ENCODE measurements around the gene FOXO3.
"Not testable (repeated sequence)": the region's sequence is repeated elsewhere in the genome, so short reads cannot be mapped to it uniquely, and the experiment has no call there.

Gene FOXO3

DNA sequence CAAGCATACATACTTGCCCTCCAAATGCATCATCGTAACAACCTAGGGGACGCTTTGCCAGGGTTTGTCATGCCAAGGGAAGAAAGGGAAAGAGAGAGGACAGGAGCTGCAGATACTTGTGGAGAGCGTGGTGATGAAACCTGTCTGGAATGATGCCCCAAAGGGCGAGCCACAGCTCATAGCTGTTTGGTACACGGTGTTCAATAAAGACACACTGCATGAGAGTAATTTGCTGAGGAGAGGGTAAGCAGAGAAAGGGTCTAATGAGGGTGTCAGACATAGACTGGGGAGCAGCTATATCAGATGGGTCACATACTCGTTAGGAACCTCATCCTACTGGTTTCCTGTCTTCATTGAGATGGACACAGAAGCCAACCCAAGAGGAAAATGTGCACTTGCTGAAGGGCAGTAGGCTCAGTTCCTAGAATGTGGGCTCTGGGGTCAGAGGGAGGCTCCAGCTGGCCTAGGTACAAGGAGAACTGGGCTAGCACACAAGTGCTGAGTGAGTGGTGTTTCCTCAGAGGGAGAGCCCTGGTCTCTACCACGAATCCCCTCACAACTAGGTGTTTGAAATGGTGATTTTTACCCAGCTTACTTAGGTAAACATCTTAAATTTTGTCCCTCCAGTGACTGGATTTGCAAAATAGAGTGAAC is 5.2 kb upstream of the FOXO3 start:
- no peak for DNase-seq (ENCODE audit: low read depth in 4 of 4, low spot score in 1 of 4)

DNA sequence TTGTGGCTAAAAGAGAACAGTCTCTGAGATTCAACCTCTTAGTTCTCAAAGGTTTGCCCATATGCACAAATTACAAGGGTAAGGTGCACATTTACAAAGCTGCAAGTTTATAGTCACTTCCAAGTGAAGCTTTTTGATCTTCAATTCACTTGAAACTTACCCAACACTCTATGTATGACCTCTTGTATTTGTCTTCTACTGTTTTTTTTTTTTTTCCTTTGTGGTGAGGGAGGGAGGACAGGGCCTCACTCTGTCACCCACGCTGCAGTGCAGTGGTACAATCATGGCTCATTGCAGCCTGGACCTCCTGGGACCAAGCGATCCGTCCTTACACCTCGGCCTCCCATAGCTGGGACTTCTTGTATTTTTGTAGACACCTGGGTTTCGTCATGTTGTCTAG is 4.5 kb upstream of the FOXO3 start:
- no peak for DNase-seq (ENCODE audit: low read depth in 4 of 4, low spot score in 1 of 4)

DNA sequence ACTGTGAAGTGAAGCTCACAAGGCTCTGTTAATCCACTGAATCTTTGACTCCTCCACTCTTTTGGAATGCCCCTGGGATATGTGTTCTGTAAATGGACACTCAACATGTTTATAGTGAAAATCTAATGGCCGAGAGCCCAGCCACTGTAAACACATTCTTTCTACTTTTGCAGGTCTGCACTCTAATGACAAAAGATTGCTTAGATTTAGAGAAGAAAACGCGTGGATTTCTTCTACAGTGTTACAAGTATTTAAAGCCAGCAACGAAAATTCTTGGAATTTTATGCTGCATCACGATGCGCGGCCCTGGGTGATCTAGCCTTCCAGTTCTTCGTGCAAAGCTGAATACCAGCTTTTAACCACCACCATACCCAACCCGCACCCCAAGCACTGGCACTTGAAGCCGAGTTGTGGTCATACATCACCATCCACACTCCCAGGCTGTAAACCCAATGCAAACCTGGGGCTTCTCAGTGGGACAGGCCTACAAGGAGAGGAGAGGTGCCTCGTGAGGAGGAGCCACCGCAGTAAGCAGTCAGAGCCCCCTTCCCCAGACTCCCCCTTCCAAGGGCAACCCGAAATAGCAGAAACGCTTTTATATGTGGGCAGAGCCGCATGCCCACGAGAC is 3.7 kb upstream of the FOXO3 start:
- DNase-seq (ENCODE audit: low read depth in 4 of 4, low spot score in 1 of 4) = no peak

DNA sequence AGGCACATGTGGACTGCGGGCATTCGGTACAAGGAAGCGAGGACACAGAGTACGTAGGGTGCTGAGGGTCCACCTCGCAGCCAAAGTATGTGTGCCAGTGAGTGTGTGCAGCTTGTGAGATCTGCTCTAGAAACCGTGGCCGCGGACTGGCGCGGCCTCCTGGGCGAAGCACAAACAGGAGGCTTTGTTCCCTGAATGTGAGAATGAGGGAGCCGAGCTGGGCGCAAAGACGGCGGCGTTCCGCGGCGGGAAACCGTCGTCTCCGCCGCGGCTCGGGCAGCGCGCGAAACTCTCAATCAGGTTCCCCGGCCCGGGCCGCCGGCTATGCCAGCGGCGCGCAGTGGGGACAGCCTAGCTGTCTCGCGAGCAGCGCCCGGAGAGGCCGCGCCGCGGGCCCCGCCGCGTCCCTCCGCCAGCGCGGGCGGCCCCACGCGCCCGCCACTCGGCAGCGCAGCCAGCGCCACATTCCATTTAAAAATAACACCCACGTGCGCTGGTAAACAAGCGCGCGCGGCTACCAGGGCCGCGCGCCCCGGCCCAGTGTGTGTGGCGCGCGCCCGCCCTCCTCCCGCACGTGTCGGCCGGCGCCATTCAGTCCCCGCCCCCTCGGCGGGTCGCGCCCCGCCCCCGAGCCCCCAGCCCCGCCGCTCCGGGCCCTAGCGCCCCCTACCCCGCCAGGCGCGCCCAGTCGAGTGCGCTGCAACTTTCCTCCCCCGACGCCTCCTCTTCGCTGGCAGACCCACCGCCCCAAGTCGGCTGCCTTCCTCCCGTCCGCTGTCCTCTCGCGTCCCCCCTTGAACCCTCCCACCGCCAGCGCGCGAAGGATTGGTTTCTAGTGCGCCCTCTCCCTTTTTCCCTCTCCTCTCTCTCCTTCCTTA is 3.0 kb upstream of the FOXO3 start:
- peak; percentile 45 to 64 (median 52) for DNase-seq (ENCODE audit: low read depth in 4 of 4, low spot score in 1 of 4)

DNA sequence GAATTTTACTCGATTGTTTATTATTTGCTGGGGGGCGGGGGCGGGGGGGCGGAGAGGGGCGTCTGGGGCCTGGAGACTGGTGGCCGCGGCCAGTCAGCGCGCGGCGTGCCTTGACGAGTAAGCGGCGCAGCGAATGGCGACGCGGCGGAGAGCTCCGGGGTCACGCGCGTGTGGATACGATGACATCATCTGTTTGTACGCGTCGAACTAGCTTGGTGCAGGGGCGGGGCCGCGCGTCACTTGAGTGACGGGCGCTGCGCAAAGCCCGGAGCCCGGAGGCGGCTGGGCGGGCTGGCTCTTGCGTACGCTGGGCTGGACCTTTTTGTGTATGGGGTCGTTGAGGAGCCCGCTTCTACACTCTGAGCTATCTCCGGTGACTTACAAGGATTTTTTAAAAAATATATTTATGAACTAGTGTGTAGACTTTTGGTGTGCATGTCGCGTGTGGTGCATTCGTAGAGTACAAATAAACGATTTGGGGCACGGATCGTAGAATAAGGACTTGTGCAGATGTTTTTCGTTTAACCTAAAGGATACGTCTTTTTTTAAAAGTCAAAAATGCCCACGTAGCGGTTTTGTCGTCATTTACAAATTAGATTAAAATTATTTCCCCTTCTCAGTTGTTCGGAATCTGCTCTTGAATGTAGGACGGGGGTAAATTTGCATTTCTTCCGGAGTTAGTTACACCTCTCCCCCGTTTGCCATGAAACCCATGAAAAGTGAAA is 2.2 kb upstream of the FOXO3 start:
- peak; percentile 86 to 93 (median 92) for DNase-seq (ENCODE audit: low read depth in 4 of 4, low spot score in 1 of 4)

DNA sequence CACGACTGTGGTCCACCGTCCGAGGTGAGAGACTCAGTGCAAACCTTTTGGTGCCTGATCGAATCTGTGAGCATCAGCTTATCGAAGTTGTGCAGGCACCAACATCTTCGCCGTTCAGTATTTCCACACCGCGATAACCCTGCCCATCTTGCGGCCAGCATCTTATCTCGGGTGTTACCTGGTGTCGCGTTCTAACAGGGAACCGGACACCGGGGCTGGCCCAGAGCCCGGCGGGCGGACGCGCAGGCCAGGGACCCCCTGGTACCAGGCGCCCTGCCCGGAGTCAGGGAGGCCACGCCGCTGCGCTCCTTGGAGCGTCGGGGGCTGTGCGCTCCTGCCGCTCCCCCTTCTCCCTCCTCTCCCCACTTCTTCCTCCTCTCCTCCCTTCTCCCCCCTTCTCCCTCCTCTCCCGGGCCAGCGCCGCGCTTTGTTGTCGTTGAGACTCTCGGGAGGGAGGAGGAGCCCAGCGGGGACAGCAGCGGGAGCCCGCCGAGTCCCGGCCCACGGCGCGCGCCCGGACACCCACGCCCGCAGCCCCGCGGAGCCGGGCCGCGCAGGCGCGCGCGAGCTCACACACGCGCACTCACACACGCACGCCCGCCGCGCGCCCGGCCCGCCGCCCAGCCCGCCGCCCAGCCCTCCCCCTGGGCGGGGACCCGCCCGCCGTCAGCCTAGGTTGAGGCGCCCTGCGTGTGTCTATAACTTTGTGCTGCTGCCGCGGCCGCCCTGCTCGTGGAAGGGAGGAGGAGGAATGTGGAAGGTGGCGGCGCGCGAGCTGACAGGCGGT is 1.4 kb upstream of the FOXO3 start:
- peak; percentile 56 to 73 (median 64) for DNase-seq (ENCODE audit: low read depth in 4 of 4, low spot score in 1 of 4)

DNA sequence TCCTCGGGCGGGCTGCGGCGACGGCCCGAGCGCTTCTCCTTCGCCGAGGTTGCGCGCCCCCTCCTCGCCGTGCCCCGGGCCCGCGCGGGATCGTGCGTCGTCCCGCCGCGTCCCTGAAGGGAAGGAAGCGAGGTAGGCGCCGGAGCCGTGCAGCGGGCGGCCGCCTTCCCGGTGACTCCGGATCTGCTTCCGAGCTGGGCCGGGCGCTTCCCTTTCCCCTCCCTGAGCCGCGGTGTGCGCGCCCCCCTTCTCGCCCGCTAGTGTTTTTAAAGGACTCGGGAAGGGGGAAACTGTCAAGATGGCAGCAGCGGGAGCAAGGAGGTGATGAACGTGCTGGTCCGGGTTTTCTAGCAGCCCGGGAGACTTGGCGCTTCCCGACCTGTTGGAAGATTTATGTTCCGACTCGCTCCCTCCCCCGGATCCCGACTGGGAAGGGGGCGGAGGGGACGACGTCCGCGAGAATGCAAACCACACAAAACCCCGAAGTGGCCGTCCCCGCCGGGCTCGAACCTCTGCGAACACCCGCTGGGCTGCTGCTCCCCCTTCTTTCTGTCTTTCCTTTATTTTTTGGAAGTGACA is 744 bp upstream of the FOXO3 start:
- DNase-seq (ENCODE audit: low read depth in 4 of 4, low spot score in 1 of 4) = no peak

DNA sequence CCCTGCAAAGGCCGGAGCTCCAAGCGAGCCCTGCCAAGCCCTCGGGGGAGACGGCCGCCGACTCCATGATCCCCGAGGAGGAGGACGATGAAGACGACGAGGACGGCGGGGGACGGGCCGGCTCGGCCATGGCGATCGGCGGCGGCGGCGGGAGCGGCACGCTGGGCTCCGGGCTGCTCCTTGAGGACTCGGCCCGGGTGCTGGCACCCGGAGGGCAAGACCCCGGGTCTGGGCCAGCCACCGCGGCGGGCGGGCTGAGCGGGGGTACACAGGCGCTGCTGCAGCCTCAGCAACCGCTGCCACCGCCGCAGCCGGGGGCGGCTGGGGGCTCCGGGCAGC is 561 bp downstream of the FOXO3 start:
- not testable (repeated sequence) for DNase-seq (ENCODE audit: low read depth in 4 of 4, low spot score in 1 of 4)

DNA sequence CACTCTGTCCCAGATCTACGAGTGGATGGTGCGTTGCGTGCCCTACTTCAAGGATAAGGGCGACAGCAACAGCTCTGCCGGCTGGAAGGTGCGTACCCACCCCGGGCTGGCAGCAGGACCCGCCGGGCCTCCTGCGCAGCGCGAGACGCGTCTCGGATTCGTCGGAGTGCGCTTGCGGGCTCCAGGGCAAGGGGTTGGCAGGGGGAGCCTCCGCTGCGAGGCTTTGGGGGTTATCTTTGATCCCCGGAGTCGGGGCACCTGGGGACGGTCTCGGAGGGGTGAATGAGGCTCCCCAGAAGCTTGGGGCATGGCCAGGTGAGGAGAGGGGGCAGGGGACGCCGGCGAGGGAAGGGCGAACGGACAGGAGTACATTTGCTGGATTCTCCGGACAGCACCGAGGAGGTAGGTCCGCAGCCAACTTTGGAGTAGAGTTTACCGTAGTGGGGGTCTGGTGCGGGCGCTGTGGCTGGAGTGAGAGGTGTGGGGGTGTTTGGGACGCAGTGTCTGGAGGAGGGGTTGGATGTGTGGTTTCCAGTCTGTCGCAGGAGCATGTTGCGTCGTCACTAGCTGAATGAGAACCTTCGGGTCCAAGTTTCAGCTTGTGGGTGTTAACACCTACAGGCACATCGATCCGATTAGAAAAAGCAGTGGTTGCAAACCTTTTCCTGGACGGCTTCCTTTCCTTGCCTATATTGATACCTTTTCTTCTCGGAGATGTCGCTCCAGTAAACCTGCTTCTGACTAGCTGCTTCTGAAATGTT is 1.2 kb downstream of the FOXO3 start:
- DNase-seq (ENCODE audit: low read depth in 4 of 4, low spot score in 1 of 4) = no peak

DNA sequence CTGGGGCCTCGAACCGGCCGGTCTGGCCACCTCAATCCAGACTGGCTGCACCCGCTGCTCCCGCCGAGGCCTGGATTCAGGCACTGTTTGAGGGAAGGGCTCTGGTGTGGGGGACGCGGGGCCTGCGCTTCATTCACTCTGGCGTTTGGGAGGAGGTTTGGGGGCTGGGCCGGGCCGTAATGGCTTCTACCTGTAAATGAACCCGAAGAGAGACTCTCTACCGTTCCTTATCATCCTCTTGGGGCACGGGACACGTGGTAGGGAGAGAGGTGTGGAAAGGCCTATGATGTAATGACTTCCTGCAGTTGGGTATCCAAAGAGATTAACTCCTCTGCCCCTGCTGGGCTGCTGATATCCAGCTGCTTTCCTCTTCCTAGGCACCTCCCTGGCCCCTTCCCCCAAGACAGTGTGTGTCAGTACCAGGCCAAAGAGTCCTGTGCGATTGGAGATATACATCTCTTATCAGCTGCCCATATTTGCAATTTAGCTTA is 1.8 kb downstream of the FOXO3 start:
- DNase-seq (ENCODE audit: low read depth in 4 of 4, low spot score in 1 of 4) = no peak

DNA sequence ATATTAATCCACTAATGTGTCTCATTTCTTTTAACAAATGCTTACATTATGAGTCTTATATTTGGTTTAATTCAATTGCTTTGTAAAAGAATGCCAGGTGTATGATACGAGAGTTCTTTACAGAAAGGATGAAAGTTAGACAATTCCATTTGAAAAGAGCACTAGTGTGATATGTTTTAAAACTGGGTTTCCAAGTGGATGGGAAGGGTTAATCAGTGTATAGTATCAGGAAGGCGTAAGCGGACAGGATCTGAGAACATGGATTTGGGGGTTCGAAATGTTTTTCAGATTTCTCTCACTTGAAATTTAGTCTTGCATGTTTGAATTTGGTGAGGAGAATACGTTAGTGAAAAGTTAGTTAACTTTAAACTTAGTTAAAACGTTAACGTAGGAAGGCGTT is 2.6 kb downstream of the FOXO3 start:
- no peak for DNase-seq (ENCODE audit: low read depth in 4 of 4, low spot score in 1 of 4)

DNA sequence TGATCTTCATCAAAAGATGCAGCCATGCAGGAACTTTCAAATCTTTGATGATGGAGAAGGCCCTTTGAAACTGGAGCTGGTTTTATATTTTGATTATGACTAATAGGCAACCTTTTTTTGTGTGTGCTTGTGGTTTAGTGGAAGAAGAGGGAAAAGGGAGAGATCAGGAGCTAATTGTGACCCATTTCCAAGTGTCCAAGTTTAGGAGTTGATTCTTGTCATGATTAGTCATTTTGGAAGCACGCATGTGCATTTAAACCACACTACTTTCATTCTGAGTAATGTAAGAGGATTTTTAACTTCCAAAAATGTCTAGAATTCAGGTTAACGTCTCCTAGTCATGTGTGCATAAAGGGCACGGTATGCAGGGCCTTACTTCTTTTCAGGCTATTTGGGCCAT is 3.5 kb downstream of the FOXO3 start:
- DNase-seq (ENCODE audit: low read depth in 4 of 4, low spot score in 1 of 4) = no peak

DNA sequence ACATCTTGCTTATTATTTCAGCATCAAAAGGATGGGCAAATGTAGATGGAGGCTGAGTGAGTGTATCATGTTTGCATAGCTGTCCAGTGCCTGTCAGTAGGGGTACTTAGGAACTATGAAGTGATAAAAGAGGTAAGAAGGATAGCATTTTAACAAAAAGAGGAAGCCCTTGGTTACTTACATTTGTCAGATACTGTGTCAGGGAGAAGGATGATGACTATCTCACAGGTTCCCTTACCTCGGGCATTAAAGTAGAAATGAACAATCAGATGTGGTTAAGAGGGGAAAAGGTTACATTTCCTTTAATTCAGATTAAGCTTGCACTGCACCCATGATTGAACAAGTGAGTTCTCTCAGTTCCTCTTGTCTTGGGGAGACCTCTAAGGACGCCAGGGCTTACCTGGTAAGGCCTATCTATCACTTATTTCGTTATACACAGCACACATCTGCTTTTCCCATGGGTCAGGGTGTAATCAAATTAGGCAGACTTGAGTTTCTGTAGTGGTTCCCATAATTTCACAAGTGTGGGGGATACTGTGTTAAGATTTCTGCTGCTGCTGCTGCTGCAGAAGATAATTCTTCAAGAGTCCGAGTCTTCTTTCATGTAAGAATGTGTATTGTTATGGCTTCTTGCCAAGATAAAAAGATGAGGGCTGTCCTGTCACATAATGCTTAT is 4.5 kb downstream of the FOXO3 start:
- no peak for DNase-seq (ENCODE audit: low read depth in 4 of 4, low spot score in 1 of 4)

DNA sequence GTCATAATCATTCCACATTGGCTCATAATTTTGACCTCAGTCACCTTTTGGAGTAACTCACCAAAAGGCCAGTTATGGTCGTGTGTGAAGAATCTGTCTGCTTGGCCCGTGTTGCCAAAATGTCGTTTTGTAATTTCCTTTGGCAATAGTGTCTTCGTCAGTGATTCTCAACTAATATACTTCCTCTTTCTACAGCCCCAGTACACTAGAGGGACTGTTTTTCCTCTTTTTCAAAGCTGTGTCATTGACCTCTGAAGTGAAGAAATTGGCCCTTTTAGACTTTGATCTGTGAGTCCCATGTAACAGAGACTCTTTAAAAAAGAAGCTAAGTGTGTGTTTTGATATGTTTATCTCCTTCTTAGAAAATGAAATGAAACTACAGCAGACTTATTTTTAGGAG is 5.2 kb downstream of the FOXO3 start:
- no peak for DNase-seq (ENCODE audit: low read depth in 4 of 4, low spot score in 1 of 4)

DNA sequence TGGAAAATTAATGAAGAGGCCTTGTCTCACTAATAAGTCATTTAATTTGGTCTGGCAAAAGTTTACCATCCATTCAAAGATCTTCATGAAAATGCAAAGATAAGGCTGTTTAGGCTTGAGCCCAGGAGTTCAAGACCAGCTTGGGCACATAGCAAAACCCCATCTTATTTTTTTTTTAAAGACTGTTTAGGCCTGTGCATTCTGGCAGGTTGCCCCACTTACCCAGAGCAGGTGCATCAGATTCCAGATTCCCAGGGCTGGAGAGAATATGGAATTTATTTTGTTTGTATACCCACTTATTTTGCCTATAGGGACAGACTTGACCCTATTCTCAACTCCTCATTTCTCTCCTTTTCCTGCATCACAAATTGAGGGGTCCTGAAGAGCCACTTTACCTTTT is 5.7 kb downstream of the FOXO3 start:
- DNase-seq (ENCODE audit: low read depth in 4 of 4, low spot score in 1 of 4) = no peak

DNA sequence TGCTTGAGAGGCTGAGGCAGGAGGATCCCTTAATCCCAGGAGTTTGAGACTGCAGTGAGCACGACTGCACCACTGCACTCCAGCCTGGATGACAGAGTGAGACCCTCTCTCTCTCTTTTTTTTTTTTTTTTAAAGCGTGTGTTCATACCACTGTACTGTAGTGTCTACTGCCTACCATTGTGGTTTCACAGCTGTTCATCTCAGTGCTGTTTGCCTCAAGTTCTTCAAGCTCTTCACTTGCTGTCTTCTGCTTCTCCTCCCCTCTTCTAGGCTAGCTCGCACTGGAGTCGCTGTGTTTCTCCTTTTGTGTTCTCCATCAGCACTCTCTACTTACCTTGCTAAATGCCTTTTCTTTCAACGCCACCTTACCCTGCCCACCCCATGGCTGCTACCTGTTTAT is 7.4 kb downstream of the FOXO3 start:
- no peak for DNase-seq (ENCODE audit: low read depth in 4 of 4, low spot score in 1 of 4)

DNA sequence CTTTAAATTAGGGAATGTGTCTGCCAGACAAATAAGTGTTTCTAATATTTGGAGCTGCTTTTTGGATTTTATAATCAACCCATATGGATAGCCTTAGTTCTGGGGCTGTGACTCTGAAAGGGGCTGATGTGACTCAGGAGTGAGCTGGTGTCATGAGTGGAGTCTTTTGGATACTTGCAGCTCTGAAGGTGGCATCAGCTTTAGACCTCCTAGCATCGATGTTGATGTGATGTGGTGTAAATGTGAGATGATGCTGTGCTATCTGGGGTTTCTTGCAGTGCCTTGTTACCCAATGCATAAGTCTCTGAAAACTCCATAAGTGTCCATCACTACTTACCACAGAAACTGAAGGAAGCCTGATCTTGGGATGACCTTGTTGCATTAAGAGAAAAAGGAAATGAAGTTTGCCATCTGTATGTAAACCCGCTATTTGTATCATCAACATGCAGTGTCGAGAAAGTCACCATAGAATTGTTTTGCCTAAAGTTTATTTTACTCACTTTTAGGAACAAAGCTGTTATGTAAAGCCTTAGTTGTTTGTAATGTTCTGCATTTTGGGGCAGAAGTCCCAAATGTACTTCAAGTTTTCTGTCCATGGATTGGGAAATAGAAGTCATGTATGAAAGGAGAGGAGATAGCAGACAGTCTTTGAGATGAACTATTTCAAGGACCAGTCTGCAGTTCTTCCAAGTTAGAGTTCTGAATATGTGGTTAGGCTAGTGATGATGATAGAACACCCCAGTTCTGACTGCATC is 8.0 kb downstream of the FOXO3 start:
- no peak for DNase-seq (ENCODE audit: low read depth in 4 of 4, low spot score in 1 of 4)

DNA sequence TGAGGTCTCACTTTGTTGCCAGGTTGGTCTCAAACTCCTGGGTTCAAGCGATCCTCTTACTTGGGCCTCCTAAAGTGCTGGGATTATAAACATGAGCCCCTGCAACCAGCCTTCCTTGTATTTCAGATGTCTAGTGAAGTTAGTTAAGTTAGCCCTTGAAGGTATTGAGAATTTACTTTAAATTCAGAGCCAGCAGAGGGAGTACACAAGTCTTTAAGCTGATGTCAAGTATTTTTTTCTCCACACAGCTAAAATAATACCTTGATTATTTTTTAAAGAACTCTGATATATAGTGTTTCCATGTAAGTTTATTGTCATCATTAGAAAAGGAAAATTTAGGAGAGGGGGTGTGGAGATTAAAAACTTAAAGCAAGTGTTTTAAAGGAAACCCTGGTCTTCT is 9.8 kb downstream of the FOXO3 start:
- no peak for DNase-seq (ENCODE audit: low read depth in 4 of 4, low spot score in 1 of 4)
